ENCODE results near the gene ACADL.
"Not testable (repeated sequence)": the region's sequence is repeated elsewhere in the genome, so short reads cannot be mapped to it uniquely, and the experiment has no call there.

ACADL gene

GRCh38 chr2:210180477-210180876 lies 44.8 kb downstream of the ACADL start:
- no peak overlapping the region for H3K4me3 ChIP-seq (replicated peaks; ENCODE audit: low read depth, low read length)
- no peak for TF ChIP-seq CTCF (IDR thresholded peaks at IDR 0.05; ENCODE audit: low read depth, low read length, missing control alignments)
- DNase-seq (ENCODE audit: extremely low read depth, low read depth), result no peak

DNA sequence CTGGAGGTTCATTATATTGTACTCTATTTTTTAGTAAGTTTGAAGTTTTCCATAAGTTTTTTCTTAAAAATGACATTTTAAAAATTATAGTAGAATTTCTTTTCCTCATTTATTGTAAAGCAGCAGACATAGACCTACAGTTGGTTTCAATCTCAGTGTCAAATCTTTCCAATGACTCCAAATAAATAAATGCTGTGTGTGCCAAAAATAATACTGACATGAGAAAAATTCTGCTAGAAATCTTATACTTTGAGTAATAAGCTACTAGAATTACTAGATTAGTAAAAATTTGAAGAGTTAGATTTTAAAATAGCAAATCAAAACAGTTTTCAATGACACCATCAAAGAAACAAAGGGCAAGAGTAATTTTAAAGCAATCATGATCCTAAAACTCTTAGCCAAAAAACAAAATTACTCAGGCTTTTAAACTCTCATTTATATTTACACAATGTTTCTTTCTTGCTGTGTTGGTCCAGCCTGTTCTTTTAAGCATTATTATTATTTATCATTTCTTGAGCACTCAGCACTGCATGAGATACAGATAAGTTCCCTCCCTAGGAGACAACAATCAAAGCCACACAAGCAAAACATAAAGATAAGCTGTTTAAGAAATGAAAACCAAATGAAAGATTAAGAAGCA lies 45.8 kb downstream of the ACADL start:
- TF ChIP-seq CTCF (IDR thresholded peaks at IDR 0.05; ENCODE audit: low read depth, low read length, missing control alignments), result no peak
- no peak overlapping the region for H3K4me3 ChIP-seq (replicated peaks; ENCODE audit: low read depth, low read length)
- no peak for DNase-seq (ENCODE audit: extremely low read depth, low read depth)

GRCh38 chr2:210177769-210178168 lies 47.5 kb downstream of the ACADL start:
- TF ChIP-seq CTCF (IDR thresholded peaks at IDR 0.05; ENCODE audit: low read depth, low read length, missing control alignments), result no peak
- H3K4me3 ChIP-seq (replicated peaks; ENCODE audit: low read depth, low read length), result no peak overlapping the region
- DNase-seq (ENCODE audit: extremely low read depth, low read depth), result no peak

GRCh38 chr2:210177115-210177514 lies 48.1 kb downstream of the ACADL start:
- DNase-seq (ENCODE audit: extremely low read depth, low read depth); H3K4me3 ChIP-seq (replicated peaks; ENCODE audit: low read depth, low read length): not testable (repeated sequence)

- DNase-seq (ENCODE audit: extremely low read depth, low read depth), result no peak
- no peak overlapping the region for H3K4me3 ChIP-seq (replicated peaks; ENCODE audit: low read depth, low read length)
- no peak for TF ChIP-seq CTCF (IDR thresholded peaks at IDR 0.05; ENCODE audit: low read depth, low read length, missing control alignments)
Measured at GRCh38 chr2:210174086-210174485, 51.2 kb downstream of the ACADL start.

GRCh38 chr2:210172219-210172575 lies 53.0 kb downstream of the ACADL start:
- DNase-seq (ENCODE audit: extremely low read depth, low read depth), result no peak
- peak overlapping the region; percentile 60 for H3K4me3 ChIP-seq (replicated peaks; ENCODE audit: low read depth, low read length)
- TF ChIP-seq CTCF (IDR thresholded peaks at IDR 0.05; ENCODE audit: low read depth, low read length, missing control alignments), result no peak

DNA sequence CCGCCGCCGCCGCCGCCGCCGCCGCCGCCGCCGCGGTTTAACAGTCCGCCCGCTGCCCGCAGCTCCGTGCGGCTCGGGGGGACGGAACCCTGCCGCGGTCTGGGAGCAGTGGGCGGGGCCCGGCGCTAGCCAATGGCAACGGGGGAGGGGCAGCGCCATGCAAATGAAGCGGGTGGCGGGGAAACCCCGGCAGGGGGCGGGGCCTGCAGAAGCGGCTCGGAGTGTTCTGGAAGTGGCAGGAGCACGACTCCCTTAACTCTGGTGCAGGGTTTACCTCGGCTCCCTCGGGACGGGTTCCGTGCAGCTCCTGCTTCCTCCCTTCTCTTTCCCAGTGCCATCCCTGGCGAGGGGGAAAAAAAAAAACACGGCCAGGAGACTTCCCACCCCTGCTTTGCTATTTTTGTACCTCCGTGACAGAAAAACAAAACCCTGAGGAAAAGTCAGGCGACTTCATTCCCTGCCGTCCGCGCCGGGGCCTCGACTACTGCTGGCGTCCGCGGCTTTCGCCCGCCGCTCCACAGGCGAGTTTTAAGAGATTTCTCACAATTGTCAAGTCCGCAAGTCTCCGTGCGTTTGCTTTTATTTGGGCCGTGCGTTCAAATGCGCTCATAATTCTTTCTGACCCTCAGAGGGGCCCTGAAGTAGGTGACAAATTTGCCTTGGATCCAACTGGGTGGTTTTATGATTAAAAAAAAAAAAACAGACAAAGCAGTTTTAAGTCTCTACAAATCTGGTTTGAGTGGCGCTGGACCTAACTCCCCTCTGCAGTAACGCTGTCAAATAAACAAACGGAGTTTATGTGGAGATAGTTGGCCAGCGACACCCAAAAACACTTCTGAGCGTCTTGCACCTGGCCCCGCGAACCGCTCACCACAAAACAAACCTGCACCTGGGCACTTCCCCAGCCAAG lies 53.7 kb downstream of the ACADL start, which contains the start of gene KANSL1L:
KANSL1L (minus strand) TSS at position 101 of the 910 bp plus-strand sequence. CDS start 16,827 bp downstream, outside the sequence.
- no peak for TF ChIP-seq CTCF (IDR thresholded peaks at IDR 0.05; ENCODE audit: low read depth, low read length, missing control alignments)
- peak within 1 kb of the TSS; percentile 60 for H3K4me3 ChIP-seq (replicated peaks; ENCODE audit: low read depth, low read length)
- DNase-seq (ENCODE audit: extremely low read depth, low read depth), result peak; percentile 70
